Large intestine (tissue), 3 donors: Measurements from ENCODE around the gene RNF157. TPM values are rescaled to one million over a fixed set of nuclear protein-coding genes. Genes with fewer than 3 reads are reported as not detected.

Source experiments
- DNase-seq, 2 donors: peaks; one replicate each; pipeline versions ENCODE4 v3.0.0 to v3.0.0-alpha.2; 2013
- H3K27ac ChIP-seq: one replicate; pipeline ENCODE4 v1.5.1; 2013; ENCODE audit warnings: low read length
- H3K27me3 ChIP-seq: 2 replicates; pipeline ENCODE4 v1.6.1; 2013; ENCODE audit warnings: low read length; ENCODE audit not compliant: control insufficient read depth, insufficient read depth
- H3K36me3 ChIP-seq: 2 replicates; pipeline ENCODE4 v1.6.1; 2013; ENCODE audit warnings: low read length; ENCODE audit not compliant: control insufficient read depth, insufficient read depth
- H3K4me1 ChIP-seq: one replicate; pipeline ENCODE4 v1.6.1; 2013; ENCODE audit warnings: low read length; ENCODE audit not compliant: control insufficient read depth, insufficient read depth
- H3K4me3 ChIP-seq: one replicate; pipeline ENCODE4 v1.5.1; 2013; ENCODE audit warnings: low read length
- H3K9me3 ChIP-seq: one replicate; pipeline ENCODE4 v1.6.1; 2013; ENCODE audit warnings: mild to moderate bottlenecking, low read depth, low read length, moderate library complexity; ENCODE audit not compliant: control insufficient read depth
- WGBS: methylation state at CpG from one replicate; pipeline ENCODE4 v1.1.5; 2013; ENCODE audit warnings: low lambda C conversion rate; ENCODE audit not compliant: insufficient coverage; 5-methylcytosine and 5-hydroxymethylcytosine counted together
- polyA plus RNA-seq: library from polyadenylated mRNA; unstranded; fragments of 120-200 nt; gene quantifications from one replicate; pipeline ENCODE4 v1.2.1, GENCODE V29; 2013

Gene RNF157
- polyA plus RNA-seq, 1 donor = 19.2 TPM

- Histone ChIP-seq H3K27ac (no peak overlapping the region), H3K4me1 (peaks cover 3% of the 10 kb centered on the region), H3K4me3 (no peak overlapping the region), H3K27me3 (no peaks in the 10 kb centered on the region), H3K9me3 (no peaks in the 10 kb centered on the region), H3K36me3 (peaks cover 25% of the 10 kb centered on the region)
- no CpG with 5 or more reads among the region's 13 CpGs for WGBS
- no peak for DNase-seq
Observed at GRCh38 chr17:76147211-76148014, 92.9 kb downstream of the RNF157 start.

GRCh38 chr17:76146053-76146851 lies 94.0 kb downstream of the RNF157 start:
- DNase-seq = no peak
- H3K27me3 ChIP-seq = no peaks in the 10 kb centered on the region
- no CpG with 5 or more reads among the region's 22 CpGs for whole genome bisulfite sequencing

GRCh38 chr17:76145231-76146052 lies 94.9 kb downstream of the RNF157 start:
- peaks cover 6% of the 10 kb centered on the region for H3K27me3 ChIP-seq
- H3K4me1 ChIP-seq = peaks cover 14% of the 10 kb centered on the region
- no CpG with 5 or more reads among the region's 25 CpGs for WGBS
- peaks cover 5% of the 10 kb centered on the region for H3K9me3 ChIP-seq
- peaks cover 12% of the 10 kb centered on the region for H3K36me3 ChIP-seq
- no peak overlapping the region for H3K4me3 ChIP-seq
- no peak for DNase-seq
- H3K27ac ChIP-seq = peak overlapping the region; percentile 2

More at GRCh38 chr17:76146053-76146851, 94.0 kb downstream of the RNF157 start:
- peaks cover 1% of the 10 kb centered on the region for H3K9me3 ChIP-seq
- peak overlapping the region; percentile 2 for H3K27ac ChIP-seq
- H3K4me3 ChIP-seq = no peak overlapping the region
- H3K4me1 ChIP-seq = peaks cover 12% of the 10 kb centered on the region
- H3K36me3 ChIP-seq = peaks cover 18% of the 10 kb centered on the region

DNA sequence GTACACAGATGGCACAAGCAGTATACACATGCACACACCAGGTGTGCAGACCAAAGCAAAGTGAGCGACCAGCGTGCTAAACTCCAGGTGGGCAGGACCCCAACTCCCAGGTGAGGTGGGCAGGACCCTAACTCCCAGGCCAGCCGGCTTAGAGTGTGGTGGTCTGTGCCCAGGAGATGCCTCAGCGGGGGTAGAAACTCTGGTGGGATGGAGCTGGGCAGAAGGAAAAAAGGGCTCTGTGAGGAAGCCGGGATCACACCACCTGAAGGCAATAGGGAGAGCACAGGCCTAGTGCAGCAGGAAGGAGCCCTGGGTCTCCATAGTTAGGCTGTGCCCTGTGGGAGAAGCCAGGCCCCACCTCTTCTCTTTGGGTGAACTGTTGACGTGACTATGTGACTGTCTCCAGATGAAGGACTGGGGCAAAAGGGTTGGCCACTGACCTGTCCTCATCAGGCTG lies 97.7 kb downstream of the RNF157 start:
- no peak for DNase-seq
- peaks cover 12% of the 10 kb centered on the region for H3K36me3 ChIP-seq
- peaks cover 5% of the 10 kb centered on the region for H3K9me3 ChIP-seq
- no peak overlapping the region for H3K27ac ChIP-seq
- peaks cover 33% of the 10 kb centered on the region for H3K4me1 ChIP-seq
- H3K27me3 ChIP-seq = peaks cover 34% of the 10 kb centered on the region
- H3K4me3 ChIP-seq = no peak overlapping the region
- no CpG with 5 or more reads among the region's 6 CpGs for WGBS

DNA sequence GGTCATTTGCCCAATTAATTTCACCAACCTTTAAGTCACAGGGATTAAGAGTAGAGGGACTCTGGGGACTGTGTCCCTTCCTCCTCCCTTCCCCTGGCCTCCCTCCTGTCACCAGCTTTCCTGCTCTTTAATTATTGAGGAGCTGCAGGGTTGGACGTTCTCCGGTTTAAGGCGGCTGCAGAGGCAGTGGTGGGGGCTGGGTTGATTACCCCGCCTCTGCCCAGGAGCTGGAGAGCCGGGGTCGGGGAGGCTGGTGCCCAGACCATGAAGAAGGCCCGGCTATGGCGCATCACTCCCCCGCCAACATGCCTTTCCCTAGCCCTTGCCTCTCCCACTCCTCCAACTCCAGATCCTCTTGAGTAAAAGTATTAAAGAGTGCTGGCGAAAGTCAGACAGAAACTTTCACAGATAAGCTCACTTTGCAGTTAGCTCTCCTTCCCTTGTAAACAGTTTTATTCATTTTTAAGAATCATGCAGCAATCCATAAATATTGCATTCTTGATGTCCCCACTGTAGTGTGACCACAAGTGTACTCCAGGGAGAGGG lies 98.2 kb downstream of the RNF157 start:
- H3K4me1 ChIP-seq = peaks cover 33% of the 10 kb centered on the region
- H3K9me3 ChIP-seq = peaks cover 5% of the 10 kb centered on the region
- whole genome bisulfite sequencing = no CpG with 5 or more reads among the region's 10 CpGs
- DNase-seq = no peak
- peaks cover 38% of the 10 kb centered on the region for H3K27me3 ChIP-seq
- no peak overlapping the region for H3K4me3 ChIP-seq
- H3K36me3 ChIP-seq = peaks cover 12% of the 10 kb centered on the region
- H3K27ac ChIP-seq = no peak overlapping the region

GRCh38 chr17:76141212-76142038 lies 98.9 kb downstream of the RNF157 start, which contains the start of gene FOXJ1:
TSS of gene FOXJ1 (minus strand) at chr17:76141245. CDS start at chr17:76140395, 850 bp downstream.
- WGBS = 60% methylated on average over 1 of the region's 59 CpGs
- Histone ChIP-seq H3K27me3 (peaks cover 41% of the 10 kb centered on the region), H3K4me1 (peaks cover 33% of the 10 kb centered on the region), H3K4me3 (peak within 1 kb of the TSS; percentile 48), H3K36me3 (peaks cover 12% of the 10 kb centered on the region), H3K9me3 (peaks cover 5% of the 10 kb centered on the region), H3K27ac (no peak within 1 kb of the TSS)
- DNase-seq = peak; percentile 90 to 91

- H3K27me3 ChIP-seq = peaks cover 47% of the 10 kb centered on the region
- no CpG with 5 or more reads among the region's 24 CpGs for WGBS
- peaks cover 5% of the 10 kb centered on the region for H3K9me3 ChIP-seq
- peaks cover 33% of the 10 kb centered on the region for H3K4me1 ChIP-seq
- H3K4me3 ChIP-seq = peak overlapping the region; percentile 48
- no peak overlapping the region for H3K27ac ChIP-seq
- DNase-seq = no peak
- peaks cover 7% of the 10 kb centered on the region for H3K36me3 ChIP-seq
Observed at GRCh38 chr17:76140661-76141211, 99.6 kb downstream of the RNF157 start.

DNA sequence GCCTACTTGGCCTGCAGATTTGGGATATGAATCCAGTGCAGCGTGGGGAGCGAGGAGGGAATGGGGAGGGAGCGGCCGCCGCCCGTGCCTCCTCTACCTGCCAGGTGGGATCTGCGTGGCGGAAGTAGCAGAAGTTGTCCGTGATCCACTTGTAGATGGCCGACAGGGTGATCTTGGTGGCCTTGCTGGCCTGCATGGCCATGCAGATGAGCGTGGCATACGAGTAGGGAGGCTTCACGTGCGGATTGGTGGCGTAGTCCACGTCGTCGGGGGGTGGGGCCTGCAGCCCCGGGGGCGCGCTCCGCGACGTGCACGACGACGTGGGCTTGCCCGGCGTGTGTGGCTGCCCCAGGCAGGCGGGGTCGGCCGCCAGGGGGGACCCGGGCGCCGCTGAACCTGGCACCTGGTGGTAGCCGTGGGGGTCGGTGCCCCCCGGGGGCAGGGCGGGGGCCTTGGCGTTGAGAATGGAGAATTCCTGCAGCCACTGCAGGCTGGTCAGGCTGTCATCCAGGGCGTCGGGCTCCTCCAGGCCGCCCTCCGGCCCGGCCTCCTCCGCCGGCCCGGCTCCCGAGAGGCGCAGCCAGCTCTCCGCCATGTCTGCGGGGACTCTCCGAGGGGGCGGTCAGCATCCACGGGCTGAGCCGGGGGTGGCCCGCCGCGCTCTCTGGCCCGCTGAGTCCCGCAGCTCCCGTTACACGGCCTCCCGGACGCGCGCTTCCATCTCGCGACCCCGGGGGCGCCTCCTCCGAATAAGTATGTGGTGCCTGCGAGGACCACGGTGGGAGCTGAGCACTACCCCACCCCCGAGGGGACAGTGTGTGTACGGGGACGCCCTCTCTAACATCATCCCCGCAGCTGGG lies 100.3 kb downstream of the RNF157 start:
- H3K27me3 ChIP-seq = peaks cover 50% of the 10 kb centered on the region
- no CpG with 5 or more reads among the region's 78 CpGs for WGBS
- peaks cover 5% of the 10 kb centered on the region for H3K9me3 ChIP-seq
- peaks cover 5% of the 10 kb centered on the region for H3K36me3 ChIP-seq
- peak in 1 of 2 donors; percentile 32 for DNase-seq
- H3K27ac ChIP-seq = no peak overlapping the region
- no peak overlapping the region for H3K4me3 ChIP-seq
- peaks cover 33% of the 10 kb centered on the region for H3K4me1 ChIP-seq
